GM19468 (cell line): ENCODE measurements around the gene SCN5A.

Experiments
- ATAC-seq: cut with Tn5 transposase; IDR thresholded peaks from one replicate; pipeline ENCODE4 v1.9.1; 2021; ENCODE audit warnings: mild to moderate bottlenecking, moderate library complexity, moderate number of reproducible peaks; ENCODE audit not compliant: unreplicated experiment; ENCODE audit errors: extremely low read depth

Gene SCN5A

GRCh38 chr3:38564631-38565338, 84.7 kb downstream of the SCN5A start:
- ATAC-seq = no peak

DNA sequence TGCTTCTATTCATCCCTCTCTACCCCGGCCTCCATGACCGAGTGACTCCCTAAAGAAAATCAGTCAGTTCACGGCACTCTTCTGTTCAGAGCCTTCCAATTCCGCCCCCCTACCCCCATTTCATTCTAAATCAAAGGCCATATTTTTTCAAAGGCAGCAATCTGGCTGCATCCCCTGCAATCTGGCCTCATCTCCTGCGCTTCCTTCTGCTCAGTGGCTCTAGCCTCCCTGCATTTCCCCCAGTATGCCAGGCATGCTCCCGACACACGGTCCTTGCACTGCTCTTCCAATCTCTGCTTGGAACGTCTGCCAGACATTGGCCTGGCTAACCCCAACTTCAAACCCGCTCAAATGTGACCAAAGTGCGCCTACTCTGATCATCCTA, 85.6 kb downstream of the SCN5A start:
- no peak for ATAC-seq

DNA sequence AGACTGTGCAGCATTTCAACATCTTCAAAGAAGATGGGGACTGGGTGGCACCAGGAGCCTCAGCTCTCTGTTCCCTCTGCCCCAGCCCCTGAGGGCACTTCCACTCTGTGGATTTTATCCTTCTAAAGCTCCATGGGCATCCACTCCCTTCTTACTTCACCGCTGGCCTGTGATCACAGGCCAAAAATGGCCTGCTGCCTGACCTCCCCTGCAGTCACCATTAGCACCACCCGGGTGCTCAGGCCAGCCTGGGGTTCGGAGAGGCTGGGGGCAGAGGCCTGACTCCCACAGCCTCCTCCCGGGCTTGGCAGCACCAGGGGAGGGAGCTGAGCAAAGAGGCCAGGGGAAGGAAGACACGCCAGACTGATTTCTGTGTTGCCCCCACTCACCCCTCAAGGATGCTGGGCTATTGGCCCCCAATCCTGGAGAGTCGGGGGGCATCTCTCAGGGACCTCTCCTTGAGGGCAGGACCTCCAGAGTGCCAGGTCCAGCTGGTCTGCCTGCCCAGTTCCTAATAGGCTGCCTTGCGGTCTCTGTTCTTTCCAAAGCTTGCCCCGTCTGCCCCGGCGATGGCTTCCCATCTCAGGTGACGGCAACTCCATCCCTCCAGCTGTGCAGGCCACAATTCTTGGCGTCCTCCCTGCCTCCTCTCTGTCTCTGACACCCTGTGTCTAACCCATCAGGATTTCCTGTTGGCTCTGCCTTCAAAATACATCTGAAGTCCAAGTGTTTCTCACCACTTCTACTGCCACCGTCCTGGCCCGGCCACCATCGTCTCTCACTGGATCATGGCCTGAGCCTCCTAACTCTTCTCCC, 86.2 kb downstream of the SCN5A start:
- no peak for ATAC-seq

DNA sequence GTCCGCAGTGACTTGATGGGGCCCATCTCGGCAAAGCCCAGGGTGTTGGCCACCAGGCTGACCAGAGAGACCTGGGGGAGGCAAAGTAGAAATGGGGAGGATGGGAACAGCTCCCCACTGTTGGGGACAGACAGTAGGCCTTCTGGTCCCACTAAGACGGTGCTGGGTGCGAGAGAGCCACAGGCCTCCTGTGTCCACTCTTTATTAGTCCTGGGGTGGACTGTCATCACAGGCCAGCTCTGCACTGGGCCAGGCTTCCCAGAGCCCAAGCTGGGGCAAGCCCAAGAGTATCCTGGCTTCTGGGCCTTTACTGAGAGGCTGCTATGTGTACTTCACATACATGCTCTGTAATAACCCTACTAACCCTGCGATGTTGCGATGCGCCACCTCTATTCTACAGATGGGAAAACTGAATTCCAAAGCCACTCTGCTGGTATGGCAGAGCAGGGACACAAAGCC, 87.0 kb downstream of the SCN5A start:
- ATAC-seq = no peak

- ATAC-seq = no peak
Measured at GRCh38 chr3:38561746-38562466, 87.6 kb downstream of the SCN5A start.

DNA sequence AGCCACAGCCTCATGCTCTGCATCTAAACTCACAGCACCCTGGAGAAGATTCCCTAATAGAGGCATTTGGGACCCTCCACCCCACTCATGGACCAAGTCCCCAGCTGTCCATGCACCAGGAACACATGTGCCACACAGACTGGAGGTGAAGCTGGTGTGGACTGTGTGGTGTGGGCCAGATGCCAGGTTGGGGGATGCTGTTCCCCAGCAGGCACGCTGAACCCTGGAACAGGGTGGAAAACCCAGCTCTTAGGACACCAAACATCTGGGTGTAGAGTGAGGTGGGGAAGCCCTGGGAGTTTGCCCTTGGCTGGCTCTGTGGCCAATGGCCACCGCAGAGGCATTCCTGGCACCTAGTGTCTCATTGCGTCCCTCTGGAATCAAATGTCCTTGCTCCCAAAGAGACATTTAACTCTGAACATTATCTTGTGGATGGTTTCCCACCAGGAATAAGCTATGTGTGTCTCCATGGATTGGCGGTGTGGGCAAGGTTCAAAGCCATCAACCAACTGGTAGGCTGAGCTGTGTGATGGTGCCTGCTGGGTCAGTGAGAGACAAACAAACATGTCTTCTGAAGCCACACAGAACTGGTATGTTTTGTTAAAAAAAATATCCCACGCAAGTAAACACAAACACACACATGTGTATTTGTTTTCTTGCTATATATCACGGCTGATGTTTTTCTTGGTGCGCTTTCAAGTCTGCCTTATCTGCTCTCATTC, 88.3 kb downstream of the SCN5A start:
- no peak for ATAC-seq

GRCh38 chr3:38560284-38560683, 89.2 kb downstream of the SCN5A start:
- no peak for ATAC-seq

DNA sequence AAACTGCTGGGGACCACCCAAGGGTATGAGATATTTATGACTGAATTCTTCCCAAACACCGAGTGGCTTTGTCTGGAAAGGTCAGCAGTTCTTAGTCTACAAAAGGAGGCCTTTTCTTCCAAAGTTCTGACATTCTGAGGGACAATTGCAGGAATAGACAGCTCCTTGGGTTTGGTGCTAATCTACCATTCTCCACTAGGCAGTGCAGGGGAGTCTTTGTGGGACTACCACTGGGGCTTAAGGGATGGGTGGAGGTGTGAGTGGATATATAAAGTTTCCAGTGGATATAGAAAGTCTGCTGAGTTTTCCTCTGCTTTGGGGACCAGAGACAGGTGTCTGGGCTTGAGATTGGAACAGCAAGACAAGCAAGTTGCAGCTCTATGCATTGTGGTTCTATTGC, 90.6 kb downstream of the SCN5A start:
- no peak for ATAC-seq

DNA sequence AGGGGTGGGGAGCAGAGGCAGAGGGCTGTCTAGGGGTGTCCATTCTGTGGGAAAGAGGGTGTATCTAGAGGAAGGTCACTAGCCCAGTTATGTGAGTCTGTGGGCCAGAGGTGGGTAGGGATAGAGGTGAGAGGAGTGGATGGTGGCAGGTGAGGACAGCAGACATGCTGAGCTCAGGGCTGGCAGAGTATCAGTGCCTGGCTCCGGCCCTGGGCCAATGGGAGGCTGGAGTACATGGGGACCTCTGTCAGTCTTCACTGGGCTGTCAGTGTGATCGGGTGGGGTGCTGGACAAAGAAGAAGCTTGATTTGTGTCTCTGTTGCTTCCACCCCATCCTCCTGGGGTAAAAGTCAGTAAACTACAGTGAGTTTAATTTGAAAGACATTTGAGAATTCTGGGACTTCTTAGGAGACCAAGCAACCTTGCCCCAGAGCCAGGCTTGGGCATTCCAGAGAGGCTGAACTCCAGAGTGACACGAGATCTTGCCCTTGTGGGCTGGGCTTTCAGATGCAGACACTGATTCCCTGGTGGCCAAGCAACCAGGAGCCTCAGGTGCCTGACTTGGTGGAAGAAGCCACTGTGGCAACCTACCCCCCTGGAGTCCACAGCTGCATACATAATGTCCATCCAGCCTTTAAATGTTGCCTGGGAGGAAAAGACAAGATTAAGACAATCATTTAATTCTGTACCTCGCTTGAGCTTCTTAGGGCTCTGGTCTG, 92.7 kb downstream of the SCN5A start:
- no peak for ATAC-seq

DNA sequence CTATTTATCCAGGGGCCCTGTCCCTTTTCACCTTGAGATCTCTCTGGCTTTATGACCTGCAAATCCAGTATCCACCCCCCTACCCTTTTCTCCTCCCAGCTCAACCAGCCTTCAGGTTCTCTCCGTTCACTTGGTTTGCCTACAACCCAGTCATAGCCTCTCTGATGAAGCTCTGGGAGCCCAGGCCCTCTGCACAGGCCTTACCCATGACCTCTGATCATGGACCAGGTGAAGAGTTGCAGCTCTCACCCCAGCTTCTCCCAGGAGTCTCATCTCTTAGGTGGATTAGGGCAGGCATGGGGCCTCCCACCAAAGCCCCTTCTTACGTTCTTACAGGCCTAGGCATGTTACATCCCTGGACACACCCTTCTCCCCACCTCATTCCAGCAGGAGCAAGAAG, 93.6 kb downstream of the SCN5A start:
- no peak for ATAC-seq

- ATAC-seq = no peak
Measured at GRCh38 chr3:38555149-38555840, 94.2 kb downstream of the SCN5A start.

DNA sequence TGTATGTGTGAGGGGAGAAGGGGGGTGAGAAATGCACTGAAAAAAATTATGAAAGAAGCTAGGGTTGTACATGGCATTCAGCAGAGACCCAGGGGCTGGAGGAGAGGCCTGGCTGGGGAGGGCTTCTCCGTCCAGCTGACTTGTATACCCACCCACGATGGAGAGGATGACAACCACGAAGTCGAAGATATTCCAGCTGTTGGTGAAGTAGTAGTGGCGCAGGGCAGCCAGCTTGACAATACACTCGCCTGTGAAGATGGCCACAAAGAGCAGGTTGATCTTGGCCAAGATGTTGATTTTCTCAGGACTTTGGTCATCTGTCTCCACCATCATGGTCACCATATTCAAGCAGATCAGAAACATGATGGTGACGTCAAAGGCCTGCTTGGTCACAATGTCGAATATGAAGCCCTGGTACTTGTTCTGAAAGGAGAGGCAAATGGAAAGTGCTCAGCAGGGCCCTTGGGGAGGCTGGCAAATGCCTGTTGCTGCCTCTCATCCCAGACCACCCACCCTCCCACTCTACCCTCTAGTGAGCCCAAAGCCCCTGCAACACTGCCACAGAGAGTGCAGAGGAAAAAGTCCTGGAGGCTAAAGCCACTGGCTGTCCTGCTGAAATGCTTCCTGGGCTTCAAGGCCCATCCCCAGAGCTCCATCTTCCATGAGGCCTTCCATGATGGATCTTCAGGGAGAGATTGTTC, 95.2 kb downstream of the SCN5A start:
- ATAC-seq = no peak

- ATAC-seq = no peak
Measured at GRCh38 chr3:38553071-38553470, 96.4 kb downstream of the SCN5A start.

DNA sequence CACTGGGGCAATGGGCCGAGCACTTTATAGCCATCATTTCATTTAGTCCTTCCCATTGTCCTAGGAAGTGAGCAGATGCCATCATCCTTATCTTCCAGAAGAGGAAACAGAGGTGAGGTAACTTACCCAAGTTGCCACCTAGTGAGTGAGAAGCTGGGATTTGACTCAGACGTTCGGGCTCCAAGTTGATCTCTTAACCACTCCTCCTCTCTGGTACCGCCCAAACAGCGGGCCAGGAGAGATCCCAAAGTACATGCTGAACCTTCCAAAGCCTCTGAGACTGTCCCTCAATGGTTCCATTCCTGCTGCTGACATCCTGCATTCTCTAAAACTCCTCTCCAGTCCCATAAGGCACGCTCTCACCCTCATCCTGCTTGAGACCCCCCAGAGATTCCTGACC, 97.1 kb downstream of the SCN5A start:
- ATAC-seq = no peak

DNA sequence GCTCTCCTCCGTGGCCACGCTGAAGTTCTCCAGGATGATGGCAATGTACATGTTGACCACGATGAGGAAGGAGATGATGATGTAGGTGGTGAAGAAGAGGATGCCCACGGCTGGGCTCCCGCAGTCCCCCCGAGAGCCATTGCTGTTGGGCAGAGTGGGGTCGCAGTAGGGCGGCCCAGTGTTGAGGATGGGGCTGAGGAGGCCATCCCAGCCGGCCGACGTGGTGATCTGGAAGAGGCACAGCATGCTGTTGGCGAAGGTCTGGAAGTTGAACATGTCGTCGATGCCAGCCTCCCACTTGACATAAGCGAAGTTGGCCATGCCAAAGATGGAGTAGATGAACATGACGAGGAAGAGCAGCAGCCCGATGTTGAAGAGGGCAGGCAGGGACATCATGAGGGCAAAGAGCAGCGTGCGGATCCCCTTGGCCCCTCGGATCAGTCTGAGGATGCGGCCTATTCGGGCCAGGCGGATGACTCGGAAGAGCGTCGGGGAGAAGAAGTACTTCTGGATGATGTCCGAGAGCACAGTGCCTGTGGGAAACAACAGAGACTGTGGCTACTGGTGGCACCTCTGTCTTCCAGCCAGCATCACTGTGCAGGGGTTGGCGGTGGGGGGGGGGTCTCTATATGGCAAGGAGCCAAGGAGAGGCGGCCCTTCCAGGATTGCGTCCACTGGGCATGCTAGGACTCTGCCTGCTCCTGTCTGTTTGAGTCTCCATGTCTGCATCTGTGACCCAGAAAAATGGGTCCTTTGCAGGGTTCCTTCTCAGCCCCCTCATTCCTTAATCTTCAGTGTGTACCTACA, 98.3 kb downstream of the SCN5A start:
- no peak for ATAC-seq

DNA sequence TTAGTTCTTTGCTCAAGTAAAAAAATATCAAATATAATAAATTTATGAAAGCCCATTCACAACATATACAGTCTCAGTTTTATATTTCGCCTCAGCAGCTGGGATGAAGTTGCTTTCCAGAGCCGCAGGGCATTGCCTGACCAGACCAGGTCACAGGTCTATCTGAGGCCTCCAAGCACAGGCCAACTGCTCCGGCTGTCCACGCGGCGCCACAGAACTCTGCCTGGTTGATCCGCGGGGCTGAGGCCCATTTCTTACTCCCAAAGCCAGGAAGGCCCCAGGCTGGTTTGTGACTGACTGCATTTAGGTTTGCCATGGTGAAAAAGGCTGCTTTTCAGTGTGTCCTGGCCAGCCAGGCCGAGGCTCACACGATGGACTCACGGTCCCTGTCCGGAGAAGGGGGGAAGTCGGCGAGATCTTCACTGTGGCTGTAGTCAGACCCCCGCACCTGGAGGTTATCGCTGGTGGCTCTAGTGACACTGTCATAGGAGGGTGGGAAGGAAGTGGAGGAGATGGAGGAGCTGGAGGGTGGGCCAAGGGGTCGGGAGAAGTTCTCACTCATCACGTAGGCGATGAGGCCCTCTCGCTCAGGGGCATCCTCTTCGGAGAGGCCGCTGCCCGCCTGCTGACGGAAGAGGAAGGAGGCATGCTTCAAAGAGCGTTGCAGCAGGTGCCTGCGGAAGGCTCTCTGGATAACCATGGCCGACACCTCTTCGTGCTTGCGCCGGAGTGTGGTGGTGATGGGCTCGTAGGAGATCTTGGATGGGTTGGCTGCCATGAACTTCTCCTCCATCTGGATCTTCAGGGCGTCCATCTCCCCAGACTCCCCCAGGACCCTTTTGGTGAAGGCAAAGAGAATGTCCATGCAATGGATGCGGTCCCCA, 99.3 kb downstream of the SCN5A start:
- ATAC-seq = no peak

GRCh38 chr3:38549486-38549885, 100.0 kb downstream of the SCN5A start:
- no peak for ATAC-seq
